ENCODE data around the gene SLFN11.
"Not testable (repeated sequence)": the region's sequence is repeated elsewhere in the genome, so short reads cannot be mapped to it uniquely, and the experiment has no call there.

SLFN11 gene

GRCh38 chr17:35352284-35352683 lies 21.1 kb downstream of the SLFN11 start:
- no peak for DNase-seq (ENCODE audit: low read depth in 2 of 2)

GRCh38 chr17:35350493-35350892 lies 22.9 kb downstream of the SLFN11 start:
- DNase-seq (ENCODE audit: low read depth in 2 of 2), result no peak

- DNase-seq (ENCODE audit: low read depth in 2 of 2), result no peak
These were observed 27.3 kb downstream of the SLFN11 start for GRCh38 chr17:35345926-35346771.

- no peak for DNase-seq (ENCODE audit: low read depth in 2 of 2)
These were observed 27.9 kb downstream of the SLFN11 start for GRCh38 chr17:35345445-35345925.

- DNase-seq (ENCODE audit: low read depth in 2 of 2), result no peak
These were observed 29.2 kb downstream of the SLFN11 start for GRCh38 chr17:35344262-35344661.

GRCh38 chr17:35342276-35342675 lies 31.1 kb downstream of the SLFN11 start:
- DNase-seq (ENCODE audit: low read depth in 2 of 2), result no peak

GRCh38 chr17:35341411-35341992 lies 31.9 kb downstream of the SLFN11 start:
- DNase-seq (ENCODE audit: low read depth in 2 of 2), result no peak

GRCh38 chr17:35338230-35338629 lies 35.2 kb downstream of the SLFN11 start:
- DNase-seq (ENCODE audit: low read depth in 2 of 2), result no peak

GRCh38 chr17:35337364-35337763 lies 36.1 kb downstream of the SLFN11 start:
- no peak for DNase-seq (ENCODE audit: low read depth in 2 of 2)

GRCh38 chr17:35333578-35333977 lies 39.8 kb downstream of the SLFN11 start:
- DNase-seq (ENCODE audit: low read depth in 2 of 2), result not testable (repeated sequence)

GRCh38 chr17:35322749-35323148 lies 50.7 kb downstream of the SLFN11 start:
- DNase-seq (ENCODE audit: low read depth in 2 of 2), result no peak

GRCh38 chr17:35315971-35316370 lies 57.5 kb downstream of the SLFN11 start:
- DNase-seq (ENCODE audit: low read depth in 2 of 2), result no peak

- DNase-seq (ENCODE audit: low read depth in 2 of 2), result peak; percentile 86 to 87
These were observed 58.1 kb downstream of the SLFN11 start for GRCh38 chr17:35315283-35315682.

GRCh38 chr17:35314415-35315216 lies 58.8 kb downstream of the SLFN11 start:
- no peak for DNase-seq (ENCODE audit: low read depth in 2 of 2)

- DNase-seq (ENCODE audit: low read depth in 2 of 2), result no peak
These were observed 59.5 kb downstream of the SLFN11 start for GRCh38 chr17:35313875-35314409.

- peak; percentile 26 to 38 for DNase-seq (ENCODE audit: low read depth in 2 of 2)
These were observed 60.4 kb downstream of the SLFN11 start for GRCh38 chr17:35312790-35313711.

- DNase-seq (ENCODE audit: low read depth in 2 of 2), result no peak
These were observed 61.1 kb downstream of the SLFN11 start for GRCh38 chr17:35312346-35312745.

GRCh38 chr17:35309345-35309744 lies 64.1 kb downstream of the SLFN11 start:
- DNase-seq (ENCODE audit: low read depth in 2 of 2), result not testable (repeated sequence)

Data from fibroblast of skin of left biceps (primary cell).